Rectal smooth muscle tissue (tissue), 1 donor: ENCODE measurements around the gene WHAMM.
"Not testable (repeated sequence)": the region's sequence is repeated elsewhere in the genome, so short reads cannot be mapped to it uniquely, and the experiment has no call there.

ENCODE experiments used
- H3K27ac ChIP-seq: one replicate; pipeline ENCODE4 v1.7.0; 2013; ENCODE audit warnings: low read depth, low read length, inconsistent platforms
- H3K27me3 ChIP-seq: one replicate; pipeline ENCODE4 v1.7.0; 2013; ENCODE audit warnings: low read length; ENCODE audit not compliant: control insufficient read depth, insufficient read depth
- H3K36me3 ChIP-seq: one replicate; pipeline ENCODE4 v1.7.0; 2013; ENCODE audit warnings: low read length; ENCODE audit not compliant: control insufficient read depth, insufficient read depth
- H3K4me1 ChIP-seq: one replicate; pipeline ENCODE4 v1.7.0; 2013; ENCODE audit warnings: low read length; ENCODE audit not compliant: control insufficient read depth, insufficient read depth
- H3K4me3 ChIP-seq: one replicate; pipeline ENCODE4 v1.7.0; 2013; ENCODE audit warnings: low read length
- H3K9ac ChIP-seq: one replicate; pipeline ENCODE4 v1.7.0; 2013; ENCODE audit warnings: low read length

The WHAMM gene

DNA sequence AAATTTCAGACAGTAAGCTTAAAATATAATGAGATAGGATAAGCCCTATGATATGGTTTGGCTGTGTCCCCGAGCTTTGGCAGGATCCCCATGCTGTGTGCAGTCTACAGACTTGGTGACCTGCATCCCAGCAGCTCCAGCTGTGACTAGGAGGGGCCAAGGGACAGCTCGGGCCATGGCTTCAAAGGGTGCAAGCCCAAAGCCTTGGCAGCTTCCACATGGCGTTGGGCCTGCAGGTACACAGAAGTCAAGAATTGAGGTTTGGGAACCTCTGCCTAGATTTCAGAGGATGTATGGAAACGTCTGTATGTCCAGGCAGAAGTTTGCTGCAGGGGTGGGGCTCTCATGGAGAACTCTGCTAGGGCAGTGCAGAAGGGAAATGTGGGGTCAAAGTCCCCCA is 56.2 kb downstream of the WHAMM start:
- H3K4me1 ChIP-seq, H3K9ac ChIP-seq, H3K27me3 ChIP-seq, H3K27ac ChIP-seq, H3K4me3 ChIP-seq, H3K36me3 ChIP-seq: not testable (repeated sequence)

- not testable (repeated sequence) for H3K36me3 ChIP-seq
Observed at GRCh38 chr15:82865981-82866380, 56.6 kb downstream of the WHAMM start.

DNA sequence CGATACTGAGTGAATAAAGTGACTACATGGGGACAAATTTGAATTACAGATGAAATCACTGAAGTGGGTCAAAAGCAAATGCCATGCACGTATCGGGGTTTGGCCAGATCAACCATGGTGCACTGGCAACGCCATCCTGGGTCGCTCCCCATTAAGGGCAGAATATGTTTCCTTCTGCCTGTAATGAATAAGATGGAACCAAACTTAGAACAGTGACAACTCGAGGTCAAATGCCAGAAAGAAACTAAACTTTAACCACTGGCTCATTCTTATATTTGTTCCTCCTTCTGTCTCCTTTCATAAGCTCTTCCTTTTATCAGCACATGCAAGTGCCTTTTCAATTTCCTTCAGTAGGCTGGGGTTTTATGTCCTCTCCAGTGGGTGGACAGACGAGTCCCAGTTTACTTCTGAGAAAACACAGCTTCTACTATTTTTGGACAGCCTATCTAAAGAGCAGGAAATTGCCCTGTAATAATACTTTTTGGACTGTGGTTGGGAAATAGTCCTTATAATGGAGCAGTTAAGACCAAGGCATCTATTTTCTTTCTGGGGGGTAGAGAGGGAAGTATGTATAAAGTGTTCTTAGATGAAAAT is 61.4 kb downstream of the WHAMM start:
- Histone ChIP-seq H3K4me1 (no peaks in the 10 kb centered on the region), H3K27me3 (no peaks in the 10 kb centered on the region), H3K4me3 (no peak overlapping the region), H3K27ac (no peak overlapping the region), H3K36me3 (no peaks in the 10 kb centered on the region), H3K9ac (no peak overlapping the region)

More at GRCh38 chr15:82865981-82866380, 56.6 kb downstream of the WHAMM start:
- not testable (repeated sequence) for H3K9ac ChIP-seq, H3K4me1 ChIP-seq, H3K27me3 ChIP-seq, H3K4me3 ChIP-seq, H3K27ac ChIP-seq

DNA sequence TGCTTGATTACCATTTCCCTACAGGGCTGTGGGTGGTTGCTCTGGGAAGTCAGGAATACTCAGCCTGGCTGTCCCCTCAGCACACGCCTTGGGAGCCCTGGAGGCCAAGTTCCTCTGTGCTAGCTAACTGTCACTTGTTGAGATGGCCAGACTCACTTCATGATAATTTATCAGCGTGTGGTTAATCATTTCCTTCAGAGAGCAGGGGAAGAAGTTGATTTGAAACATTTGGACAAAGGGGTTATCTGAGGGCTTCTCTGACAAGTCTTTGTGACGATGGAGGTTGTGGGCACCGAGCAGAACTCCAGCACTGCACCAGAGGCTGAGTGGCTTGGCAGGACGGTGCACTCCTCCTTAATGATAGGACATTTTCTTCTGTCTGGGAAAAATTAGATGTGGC is 61.9 kb downstream of the WHAMM start:
- Histone ChIP-seq H3K36me3 (no peaks in the 10 kb centered on the region), H3K27ac (no peak overlapping the region), H3K27me3 (no peaks in the 10 kb centered on the region), H3K4me3 (no peak overlapping the region), H3K9ac (no peak overlapping the region), H3K4me1 (no peaks in the 10 kb centered on the region)

GRCh38 chr15:82871832-82872484 is 62.5 kb downstream of the WHAMM start:
- no peak overlapping the region for H3K27ac ChIP-seq
- H3K4me1 ChIP-seq: no peaks in the 10 kb centered on the region
- H3K4me3 ChIP-seq: no peak overlapping the region
- H3K27me3 ChIP-seq: no peaks in the 10 kb centered on the region
- H3K9ac ChIP-seq: no peak overlapping the region
- H3K36me3 ChIP-seq: no peaks in the 10 kb centered on the region

DNA sequence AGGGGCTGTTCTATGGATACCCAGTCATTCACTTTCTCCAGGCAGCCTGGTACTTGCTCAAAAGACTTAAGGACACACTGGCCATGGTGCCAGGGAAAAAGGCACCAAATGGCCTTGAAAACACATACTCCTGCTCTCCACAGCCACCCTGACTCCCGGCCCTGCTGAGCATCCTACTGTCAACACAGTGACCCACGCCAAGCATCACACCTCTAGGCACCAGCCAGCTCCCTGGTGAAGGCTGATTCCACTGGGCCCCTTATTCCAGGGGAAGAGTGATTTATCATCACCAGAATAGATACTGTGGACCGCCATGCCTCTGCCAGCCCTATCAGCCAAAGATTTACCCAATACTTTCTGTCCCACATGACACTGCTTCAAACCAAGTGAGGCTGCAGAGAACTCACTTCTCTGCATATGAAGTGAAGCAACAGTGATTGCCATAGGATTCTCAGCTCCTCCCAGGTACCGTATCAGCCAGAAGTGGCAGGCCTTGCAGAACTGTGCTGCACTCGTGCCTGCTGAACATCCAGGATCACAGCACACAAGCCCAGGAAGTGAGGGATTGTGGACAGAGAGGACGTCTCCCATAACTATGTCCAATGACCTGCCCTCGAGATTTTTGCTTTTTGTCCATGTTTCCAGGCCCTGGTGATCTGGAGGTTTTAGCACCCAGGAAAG is 63.7 kb downstream of the WHAMM start:
- Histone ChIP-seq H3K4me1 (no peaks in the 10 kb centered on the region), H3K27ac (no peak overlapping the region)

DNA sequence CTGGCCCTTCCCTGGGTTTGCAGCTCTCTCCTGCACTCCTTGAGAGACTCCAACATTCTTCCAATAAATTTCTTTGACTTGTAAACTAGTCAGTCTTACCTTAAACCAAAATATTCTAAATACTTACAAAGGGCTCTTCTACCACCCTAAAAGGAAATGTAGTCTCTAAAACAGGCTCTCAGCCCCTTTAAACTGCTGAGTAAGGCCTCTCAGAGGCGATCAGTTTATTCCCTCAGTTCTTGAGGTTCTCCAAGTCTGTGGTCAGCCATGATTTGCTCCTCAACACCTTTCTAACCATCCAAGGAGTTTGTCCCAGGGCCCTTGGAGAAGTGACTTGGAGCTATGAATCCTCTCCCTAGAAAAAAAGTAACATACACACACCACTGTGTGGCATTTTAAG is 64.8 kb downstream of the WHAMM start:
- no peak overlapping the region for H3K9ac ChIP-seq
- no peaks in the 10 kb centered on the region for H3K4me1 ChIP-seq
- no peaks in the 10 kb centered on the region for H3K27me3 ChIP-seq
- H3K27ac ChIP-seq: no peak overlapping the region
- no peak overlapping the region for H3K4me3 ChIP-seq
- H3K36me3 ChIP-seq: no peaks in the 10 kb centered on the region

More for the DNA sequence above, 63.7 kb downstream of the WHAMM start:
- Histone ChIP-seq H3K36me3 (no peaks in the 10 kb centered on the region), H3K27me3 (no peaks in the 10 kb centered on the region), H3K4me3 (no peak overlapping the region), H3K9ac (no peak overlapping the region)

GRCh38 chr15:82874961-82875360 is 65.5 kb downstream of the WHAMM start:
- Histone ChIP-seq H3K9ac (no peak overlapping the region), H3K36me3 (no peaks in the 10 kb centered on the region), H3K27me3 (no peaks in the 10 kb centered on the region), H3K4me3 (no peak overlapping the region), H3K4me1 (no peaks in the 10 kb centered on the region), H3K27ac (no peak overlapping the region)

GRCh38 chr15:82875411-82876003 is 66.1 kb downstream of the WHAMM start:
- Histone ChIP-seq H3K9ac (no peak overlapping the region), H3K36me3 (no peaks in the 10 kb centered on the region), H3K4me1 (no peaks in the 10 kb centered on the region), H3K4me3 (no peak overlapping the region), H3K27me3 (no peaks in the 10 kb centered on the region), H3K27ac (no peak overlapping the region)

- Histone ChIP-seq H3K4me3 (no peak overlapping the region), H3K27me3 (no peaks in the 10 kb centered on the region), H3K27ac (no peak overlapping the region), H3K4me1 (no peaks in the 10 kb centered on the region), H3K9ac (no peak overlapping the region), H3K36me3 (no peaks in the 10 kb centered on the region)
Observed at GRCh38 chr15:82877825-82878224, 68.4 kb downstream of the WHAMM start.

GRCh38 chr15:82878325-82878724 is 68.9 kb downstream of the WHAMM start:
- no peaks in the 10 kb centered on the region for H3K4me1 ChIP-seq
- H3K36me3 ChIP-seq: no peaks in the 10 kb centered on the region
- no peak overlapping the region for H3K9ac ChIP-seq
- H3K27me3 ChIP-seq: no peaks in the 10 kb centered on the region
- H3K4me3 ChIP-seq: no peak overlapping the region
- no peak overlapping the region for H3K27ac ChIP-seq

DNA sequence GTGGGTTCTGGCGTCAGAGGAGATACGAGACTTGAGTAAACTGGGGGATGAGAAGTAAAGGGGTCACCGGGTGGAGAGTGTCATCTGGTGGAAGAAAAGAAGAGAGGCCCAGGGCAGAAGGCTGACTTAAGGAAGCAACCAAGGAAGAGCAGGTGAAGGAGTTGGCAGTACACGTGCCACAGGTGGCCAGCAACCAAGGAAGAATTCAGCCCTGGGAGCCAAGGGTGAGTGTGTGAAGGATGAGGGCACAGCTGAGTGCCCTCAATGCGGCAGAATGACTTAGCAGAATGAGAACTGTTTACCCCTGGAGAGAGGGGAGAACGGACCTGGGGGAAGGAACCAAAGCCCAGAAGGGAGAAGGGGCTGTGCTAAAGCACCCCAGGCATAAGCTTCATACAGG is 71.3 kb downstream of the WHAMM start:
- Histone ChIP-seq H3K27me3 (no peaks in the 10 kb centered on the region), H3K36me3 (no peaks in the 10 kb centered on the region), H3K4me1 (no peaks in the 10 kb centered on the region), H3K27ac (no peak overlapping the region), H3K9ac (no peak overlapping the region), H3K4me3 (no peak overlapping the region)
